Measurements from ENCODE around the gene C20orf204.

- no peak for TF ChIP-seq EZH2phosphoT487 (IDR thresholded peaks at IDR 0.05; ENCODE audit: insufficient read depth, low read depth)
- no peak for TF ChIP-seq EZH2 (IDR thresholded peaks at IDR 0.05; ENCODE audit: insufficient read depth, poor library complexity, severe bottlenecking)
Measured at GRCh38 chr20:64025101-64025825, 10.7 kb upstream of the C20orf204 start.
